Stomach (tissue), 9 donors: ENCODE measurements around the gene LNX2. TPM values are rescaled to one million over a fixed set of nuclear protein-coding genes. Genes with fewer than 3 reads are reported as not detected.

Experiments
- DNase-seq, 2 donors: peaks; one replicate each; pipeline versions ENCODE4 v3.0.0 to v3.0.0-alpha.2; 2013 to 2019
- H3K27ac ChIP-seq, 5 donors: fragments of 200-600 bp in 4 of 5; sonication (generic) in 4 of 5; one replicate each; pipeline ENCODE4 v1.5.1; 2013 to 2019; ENCODE audit warnings: mild to moderate bottlenecking in 1 of 5, moderate library complexity in 1 of 5
- H3K27me3 ChIP-seq, 3 donors: fragments of 200-600 bp; sonication (generic); one replicate each; pipeline ENCODE4 v1.5.1; 2017 to 2019; ENCODE audit warnings: mixed run types in 1 of 3
- H3K36me3 ChIP-seq, 4 donors: fragments of 200-600 bp; sonication (generic); 1 replicate in 3 of 4; 2 replicates in 1 of 4; pipeline ENCODE4 v1.5.1; 2016 to 2019
- H3K4me1 ChIP-seq, 4 donors: fragments of 200-600 bp; sonication (generic); one replicate each; pipeline ENCODE4 v1.5.1; 2016 to 2019
- H3K4me3 ChIP-seq, 4 donors: fragments of 200-600 bp; sonication (generic) in 3 of 4; one replicate each; pipeline ENCODE4 v1.5.1; 2016 to 2019; ENCODE audit warnings: mild to moderate bottlenecking in 1 of 4
- H3K9me3 ChIP-seq, 4 donors: fragments of 200-600 bp; sonication (generic); one replicate each; pipeline ENCODE4 v1.5.1; 2016 to 2019
- CTCF ChIP-seq, 7 experiments: fragments of 450-650 bp in 4 of 7; fragments of 200-600 bp in 3 of 7; sonication (generic) in 3 of 7; IDR thresholded peaks; one replicate each; pipeline ENCODE4 v1.5.1; 2016 to 2019; ENCODE audit warnings: antibody characterized with exemption in 7 of 7, control low read depth in 2 of 7, mild to moderate bottlenecking in 1 of 7
- EP300 ChIP-seq: sonication (generic); formaldehyde crosslinking; IDR thresholded peaks from one replicate; pipeline ENCODE4 v1.6.1; 2017; ENCODE audit warnings: antibody characterized with exemption
- POLR2A ChIP-seq, 4 donors: fragments of 450-650 bp; IDR thresholded peaks; one replicate each; pipeline ENCODE4 v1.6.1; 2016; ENCODE audit warnings: antibody characterized with exemption in 4 of 4, control low read depth in 2 of 4, mild to moderate bottlenecking in 1 of 4, moderate library complexity in 1 of 4
- POLR2AphosphoS5 ChIP-seq, 3 donors: sonication (generic); formaldehyde crosslinking; IDR thresholded peaks; one replicate each; pipeline ENCODE4 v1.6.1; 2016; ENCODE audit warnings: antibody characterized with exemption in 3 of 3
- WGBS, 5 donors: extraction: QIAGEN DNeasy Blood & Tissue Kit in 3 of 5; methylation state at CpG; one replicate each; pipeline versions ENCODE4 v1.1.5 to v1.1.7; 2013 to 2018; 5-methylcytosine and 5-hydroxymethylcytosine counted together
- intact Hi-C: fragments of 100-400 bp; cut with DNase I; formaldehyde crosslinking; loops from one replicate; pipeline ENCODE4 v1.15.1; 2023; ENCODE audit warnings: low total_unique reads
- polyA plus RNA-seq, 3 donors: library from polyadenylated mRNA; stranded (reverse); fragments of 200-250 nt; gene quantifications; one replicate each; pipeline ENCODE4 v1.2.3, GENCODE V29; 2013
- total RNA-seq, 5 donors: library from RNA; depleted of rRNA; stranded (reverse); fragments of >200 nt; gene quantifications; one replicate each; pipeline versions ENCODE4 v1.1.0 to v1.2.3, GENCODE V29; 2014 to 2016
- donor health status: healthy with polysubstance abuse.
- donor health status: Bipolar disorder and iron deficiency.
- donor health status: healthy.

The LNX2 gene
- total and polyA plus RNA-seq, 8 donors = 3.5 to 35.7 (median 9.3) TPM

- WGBS, 5 donors = 89 to 96% (median 95%) methylated on average over 6 of the region's 6 CpGs
- Histone ChIP-seq H3K36me3 (no peaks in the 10 kb centered on the region), H3K4me1 (peaks cover 8 to 10% (median 8%) of the 10 kb centered on the region in 4 donors), H3K27ac (no peak overlapping the region), H3K9me3 (peaks cover 0 to 7% (median 3%) of the 10 kb centered on the region in 4 donors), H3K4me3 (no peak overlapping the region), H3K27me3 (peaks cover 0 to 11% (median 0%) of the 10 kb centered on the region in 3 donors)
- no peak for DNase-seq
- intact Hi-C loops = loop anchor here (10.0 kb wide), 2 partner anchors 144 to 446 kb away; no protein-coding TSS in a partner anchor
- TF ChIP-seq POLR2A (IDR thresholded peaks at IDR 0.05) (no peak), EP300 (no peak), CTCF (IDR thresholded peaks at IDR 0.05) (no peak), POLR2AphosphoS5 (IDR thresholded peaks at IDR 0.05) (no peak)
Measured at GRCh38 chr13:27528908-27529307, 91.4 kb downstream of the LNX2 start.

GRCh38 chr13:27526516-27526915 is 93.8 kb downstream of the LNX2 start:
- no peak overlapping the region for H3K27ac ChIP-seq
- no peak overlapping the region for H3K4me3 ChIP-seq
- WGBS, 5 donors = 37 to 48% (median 47%) methylated on average over 3 of the region's 3 CpGs
- intact Hi-C loops = loop anchor here (10.0 kb wide), 2 partner anchors 142 to 448 kb away; no protein-coding TSS in a partner anchor
- H3K27me3 ChIP-seq = peaks cover 0 to 11% (median 0%) of the 10 kb centered on the region in 3 donors
- H3K4me1 ChIP-seq = no peaks in the 10 kb centered on the region
- no peak for DNase-seq
- no peaks in the 10 kb centered on the region for H3K36me3 ChIP-seq
- TF ChIP-seq POLR2AphosphoS5 (IDR thresholded peaks at IDR 0.05) = no peak
- no peak for TF ChIP-seq CTCF (IDR thresholded peaks at IDR 0.05)
- no peak for TF ChIP-seq EP300
- no peak for TF ChIP-seq POLR2A (IDR thresholded peaks at IDR 0.05)
- peaks cover 0 to 7% (median 3%) of the 10 kb centered on the region in 4 donors for H3K9me3 ChIP-seq

- H3K27me3 ChIP-seq = peaks cover 0 to 11% (median 0%) of the 10 kb centered on the region in 3 donors
- intact Hi-C loops = loop anchor here (10.0 kb wide), 2 partner anchors 140 to 450 kb away; no protein-coding TSS in a partner anchor
- 79 to 89% (median 84%) methylated on average over 14 of the region's 14 CpGs for WGBS, 5 donors
Measured at GRCh38 chr13:27524981-27525975, 95.1 kb downstream of the LNX2 start.

More at GRCh38 chr13:27524981-27525975, 95.1 kb downstream of the LNX2 start:
- no peak overlapping the region for H3K4me3 ChIP-seq
- no peak overlapping the region for H3K27ac ChIP-seq
- H3K9me3 ChIP-seq = peaks cover 0 to 7% (median 3%) of the 10 kb centered on the region in 4 donors
- DNase-seq = no peak
- TF ChIP-seq EP300 = no peak
- TF ChIP-seq POLR2AphosphoS5 (IDR thresholded peaks at IDR 0.05) = no peak
- no peak for TF ChIP-seq CTCF (IDR thresholded peaks at IDR 0.05)
- no peak for TF ChIP-seq POLR2A (IDR thresholded peaks at IDR 0.05)
- H3K36me3 ChIP-seq = no peaks in the 10 kb centered on the region
- no peaks in the 10 kb centered on the region for H3K4me1 ChIP-seq
